Neuronal stem cell (in vitro differentiated cells): ENCODE data around the gene PUDP.

ENCODE experiments used
- DNase-seq: peaks from one replicate; pipeline ENCODE4 v3.0.0-alpha.2; 2013; ENCODE audit warnings: low spot score
- H2AFZ ChIP-seq: one replicate; pipeline ENCODE4 v1.6.1; 2013; ENCODE audit warnings: mild to moderate bottlenecking, low read length, inconsistent platforms
- H2AK5ac ChIP-seq: 2 replicates; pipeline ENCODE4 v1.6.1; 2013; ENCODE audit warnings: low read depth, mild to moderate bottlenecking, inconsistent platforms, low read length, moderate library complexity, mixed read lengths
- H2BK120ac ChIP-seq: 2 replicates; pipeline ENCODE4 v1.6.1; 2013; ENCODE audit warnings: low read depth, mild to moderate bottlenecking, inconsistent platforms, low read length, moderate library complexity, mixed read lengths
- H2BK12ac ChIP-seq: one replicate; pipeline ENCODE4 v1.6.1; 2013; ENCODE audit warnings: low read length, inconsistent platforms
- H2BK15ac ChIP-seq: 2 replicates; pipeline ENCODE4 v1.6.1; 2013; ENCODE audit warnings: mild to moderate bottlenecking, low read length, inconsistent platforms, mixed read lengths
- H2BK5ac ChIP-seq: one replicate; pipeline ENCODE4 v1.6.1; 2013; ENCODE audit warnings: inconsistent platforms, mild to moderate bottlenecking, low read length, moderate library complexity
- H3K14ac ChIP-seq: one replicate; pipeline ENCODE4 v1.6.1; 2013; ENCODE audit warnings: low read length, inconsistent platforms
- H3K18ac ChIP-seq: 2 replicates; pipeline ENCODE4 v1.6.1; 2013; ENCODE audit warnings: low read length, inconsistent platforms
- H3K23ac ChIP-seq: 2 replicates; pipeline ENCODE4 v1.6.1; 2013; ENCODE audit warnings: low read depth, mild to moderate bottlenecking, mixed read lengths, low read length, inconsistent platforms; ENCODE audit not compliant: poor library complexity
- H3K27ac ChIP-seq: replicated peaks from 3 replicates; pipeline ENCODE4 v1.5.1; 2013; ENCODE audit warnings: low read length, inconsistent platforms
- H3K27me3 ChIP-seq, 3 experiments: 2 replicates each; pipeline ENCODE4 v1.6.1; 2013; ENCODE audit warnings: low read length in 3 of 3, mild to moderate bottlenecking in 2 of 3, inconsistent platforms in 1 of 3, low read depth in 1 of 3, mixed read lengths in 1 of 3, moderate library complexity in 1 of 3; ENCODE audit not compliant: control insufficient read depth in 3 of 3, insufficient read depth in 3 of 3
- H3K36me3 ChIP-seq, 2 donors: replicated peaks in 1 of 2; 2 replicates each; pipeline ENCODE4 v1.6.1; 2013; ENCODE audit warnings: low read length in 2 of 2; ENCODE audit not compliant: control insufficient read depth in 2 of 2, insufficient read depth in 2 of 2
- H3K4ac ChIP-seq: 2 replicates; pipeline ENCODE4 v1.6.1; 2013; ENCODE audit warnings: inconsistent platforms, mild to moderate bottlenecking, low read length, moderate library complexity
- H3K4me1 ChIP-seq, 2 donors: 1 replicate in 1 of 2; 2 replicates in 1 of 2; pipeline ENCODE4 v1.6.1; 2013; ENCODE audit warnings: low read length in 2 of 2, low read depth in 1 of 2; ENCODE audit not compliant: control insufficient read depth in 2 of 2, insufficient read depth in 1 of 2
- H3K4me2 ChIP-seq: one replicate; pipeline ENCODE4 v1.6.1; 2013; ENCODE audit warnings: mild to moderate bottlenecking, low read length, inconsistent platforms; ENCODE audit not compliant: insufficient read depth, poor library complexity, severe bottlenecking
- H3K4me3 ChIP-seq, 2 donors: 2 replicates each; pipeline ENCODE4 v1.5.1; 2013; ENCODE audit warnings: low read length in 2 of 2, mild to moderate bottlenecking in 2 of 2, inconsistent platforms in 1 of 2, moderate library complexity in 1 of 2
- H3K79me1 ChIP-seq: one replicate; pipeline ENCODE4 v1.6.1; 2013; ENCODE audit warnings: low read depth, mild to moderate bottlenecking, inconsistent platforms, low read length, moderate library complexity
- H3K9ac ChIP-seq: one replicate; pipeline ENCODE4 v1.6.1; 2013; ENCODE audit warnings: mild to moderate bottlenecking, low read depth, low read length, inconsistent platforms; ENCODE audit not compliant: poor library complexity
- H3K9me3 ChIP-seq, 2 donors: replicated peaks in 1 of 2; 2 replicates each; pipeline versions ENCODE3 to v1.6.1; 2013; ENCODE audit warnings: low read length in 2 of 2, mild to moderate bottlenecking in 2 of 2, inconsistent platforms in 1 of 2, low read depth in 1 of 2, mixed read lengths in 1 of 2, moderate library complexity in 1 of 2; ENCODE audit not compliant: control insufficient read depth in 2 of 2, insufficient read depth in 1 of 2
- H4K8ac ChIP-seq: one replicate; pipeline ENCODE4 v1.6.1; 2013; ENCODE audit warnings: low read depth, mild to moderate bottlenecking, inconsistent platforms, low read length, moderate library complexity
- H4K91ac ChIP-seq: one replicate; pipeline ENCODE4 v1.6.1; 2013; ENCODE audit warnings: low read length, low read depth, mild to moderate bottlenecking, inconsistent platforms; ENCODE audit not compliant: poor library complexity
- WGBS, 2 donors: extraction: QIAGEN DNeasy Blood & Tissue Kit; methylation state at CpG; one replicate each; pipeline ENCODE4 v1.1.7; 2013; ENCODE audit warnings: missing lambda C conversion rate in 2 of 2, mixed read lengths in 1 of 2; ENCODE audit not compliant: insufficient read length in 2 of 2, insufficient replicate concordance in 1 of 2; ENCODE audit errors: extremely low coverage in 2 of 2; 5-methylcytosine and 5-hydroxymethylcytosine counted together

PUDP gene

GRCh38 chrX:7052541-7052940 lies 95.4 kb downstream of the PUDP start:
- H3K23ac ChIP-seq: no peak overlapping the region
- no peak overlapping the region for H2BK12ac ChIP-seq
- WGBS, 2 donors: no CpG with 5 or more reads among the region's 6 CpGs
- no peak overlapping the region for H3K4me2 ChIP-seq
- H2BK120ac ChIP-seq: no peak overlapping the region
- H3K18ac ChIP-seq: no peak overlapping the region
- no peaks in the 10 kb centered on the region for H3K9me3 ChIP-seq
- H3K36me3 ChIP-seq: peaks cover 2 to 13% of the 10 kb centered on the region in 2 donors
- no peak overlapping the region for H2BK15ac ChIP-seq
- H2BK5ac ChIP-seq: no peak overlapping the region
- no peak overlapping the region for H2AFZ ChIP-seq
- H3K14ac ChIP-seq: no peak overlapping the region
- no peaks in the 10 kb centered on the region for H3K79me1 ChIP-seq
- H4K8ac ChIP-seq: no peak overlapping the region
- H3K4me3 ChIP-seq: no peak overlapping the region
- no peak overlapping the region for H3K4ac ChIP-seq
- H3K27me3 ChIP-seq: peaks cover 0 to 1% (median 0%) of the 10 kb centered on the region in 3 experiments
- no peak for DNase-seq
- no peak overlapping the region for H2AK5ac ChIP-seq
- no peak overlapping the region for H4K91ac ChIP-seq
- H3K27ac ChIP-seq: no peak overlapping the region
- H3K4me1 ChIP-seq: peaks cover 0 to 2% of the 10 kb centered on the region in 2 donors
- no peak overlapping the region for H3K9ac ChIP-seq

GRCh38 chrX:7050271-7050670 lies 97.7 kb downstream of the PUDP start:
- H4K91ac ChIP-seq: no peak overlapping the region
- H3K79me1 ChIP-seq: no peaks in the 10 kb centered on the region
- no peaks in the 10 kb centered on the region for H3K9me3 ChIP-seq
- H2BK12ac ChIP-seq: no peak overlapping the region
- no peak overlapping the region for H3K4me3 ChIP-seq
- no peaks in the 10 kb centered on the region for H3K27me3 ChIP-seq
- H3K4me1 ChIP-seq: peaks cover 0 to 2% of the 10 kb centered on the region in 2 donors
- no peak for DNase-seq
- H2BK5ac ChIP-seq: no peak overlapping the region
- H3K27ac ChIP-seq: no peak overlapping the region
- no peak overlapping the region for H3K4ac ChIP-seq
- H3K14ac ChIP-seq: no peak overlapping the region
- H2BK15ac ChIP-seq: no peak overlapping the region
- no peak overlapping the region for H3K23ac ChIP-seq
- no peak overlapping the region for H2BK120ac ChIP-seq
- H4K8ac ChIP-seq: no peak overlapping the region
- H3K4me2 ChIP-seq: no peak overlapping the region
- no peak overlapping the region for H2AK5ac ChIP-seq
- WGBS, 2 donors: no CpG with 5 or more reads among the region's 11 CpGs
- H3K36me3 ChIP-seq: no peaks in the 10 kb centered on the region
- H3K9ac ChIP-seq: no peak overlapping the region
- H2AFZ ChIP-seq: no peak overlapping the region
- H3K18ac ChIP-seq: no peak overlapping the region

GRCh38 chrX:7047951-7048350 lies 100.0 kb downstream of the PUDP start:
- DNase-seq: no peak

GRCh38 chrX:7045238-7045955 lies 102.6 kb downstream of the PUDP start:
- no peak overlapping the region for H3K14ac ChIP-seq
- H2AFZ ChIP-seq: no peak overlapping the region
- no peak overlapping the region for H2BK15ac ChIP-seq
- no peak overlapping the region for H2BK120ac ChIP-seq
- no peak overlapping the region for H3K18ac ChIP-seq
- no peak overlapping the region for H3K9ac ChIP-seq
- H3K27ac ChIP-seq: no peak overlapping the region
- H3K4me1 ChIP-seq: no peaks in the 10 kb centered on the region
- no peak overlapping the region for H2BK12ac ChIP-seq
- no peaks in the 10 kb centered on the region for H3K9me3 ChIP-seq
- no peaks in the 10 kb centered on the region for H3K36me3 ChIP-seq
- H3K79me1 ChIP-seq: no peaks in the 10 kb centered on the region
- no peaks in the 10 kb centered on the region for H3K27me3 ChIP-seq
- H3K4ac ChIP-seq: no peak overlapping the region
- H2BK5ac ChIP-seq: no peak overlapping the region
- H3K23ac ChIP-seq: no peak overlapping the region
- no CpG with 5 or more reads among the region's 4 CpGs for WGBS, 2 donors
- H3K4me2 ChIP-seq: no peak overlapping the region
- no peak overlapping the region for H4K8ac ChIP-seq
- H2AK5ac ChIP-seq: no peak overlapping the region
- no peak overlapping the region for H3K4me3 ChIP-seq
- H4K91ac ChIP-seq: no peak overlapping the region
- no peak for DNase-seq

More at GRCh38 chrX:7047951-7048350, 100.0 kb downstream of the PUDP start:
- Histone ChIP-seq H2AK5ac (no peak overlapping the region), H3K18ac (no peak overlapping the region), H3K79me1 (no peaks in the 10 kb centered on the region), H3K4me2 (no peak overlapping the region), H3K14ac (no peak overlapping the region), H3K9me3 (no peaks in the 10 kb centered on the region), H2BK5ac (no peak overlapping the region), H3K4me3 (no peak overlapping the region), H3K36me3 (no peaks in the 10 kb centered on the region), H3K27me3 (no peaks in the 10 kb centered on the region), H4K91ac (no peak overlapping the region), H2AFZ (no peak overlapping the region), H2BK15ac (no peak overlapping the region), H3K9ac (no peak overlapping the region), H3K27ac (no peak overlapping the region), H3K4me1 (peaks cover 0 to 2% of the 10 kb centered on the region in 2 donors), H3K4ac (no peak overlapping the region), H2BK12ac (no peak overlapping the region), H3K23ac (no peak overlapping the region), H4K8ac (no peak overlapping the region), H2BK120ac (no peak overlapping the region)
- WGBS, 2 donors: no CpG with 5 or more reads among the region's 4 CpGs
